T-cell (primary cell): ENCODE results near the gene PCBP4. TPM values are rescaled to one million over a fixed set of nuclear protein-coding genes. Genes with fewer than 3 reads are reported as not detected.
"Not testable (repeated sequence)": the region's sequence is repeated elsewhere in the genome, so short reads cannot be mapped to it uniquely, and the experiment has no call there.

Experiments used
- ATAC-seq, 4 experiments: fragments of 200-7000 bp in 3 of 4; fragments of 150-1000 bp in 1 of 4; cut with Tn5 transposase; replicated peaks in 1 of 4; 1 replicate in 3 of 4; 2 replicates in 1 of 4; pipeline ENCODE4 v1.10.0; 2021; ENCODE audit warnings: moderate library complexity in 3 of 4, mild to moderate bottlenecking in 2 of 4, moderate number of reproducible peaks in 1 of 4
- CTCF ChIA-PET, 2 donors: fragments of 300-600 bp; sonication (Branson Sonifier 250); formaldehyde crosslinking; loops; one replicate each; lab custom pipeline; 2022; ENCODE audit warnings: antibody characterized with exemption in 2 of 2; lab: Charles Lee
- POLR2A ChIA-PET, 2 donors: fragments of 300-600 bp; sonication (Branson Sonifier 250); formaldehyde crosslinking; loops; one replicate each; lab custom pipeline; 2022; ENCODE audit warnings: antibody characterized with exemption in 2 of 2; lab: Charles Lee
- DNase-seq, 35 experiments: peaks; one replicate each; pipeline versions ENCODE4 v3.0.0 to v3.0.0-alpha.2; 2013 to 2023
- H3K27ac ChIP-seq: one replicate; pipeline ENCODE4 v1.5.1; 2013; ENCODE audit warnings: low read length
- H3K27me3 ChIP-seq, 2 experiments: replicated peaks in 1 of 2; 1 replicate in 1 of 2; 2 replicates in 1 of 2; pipeline versions ENCODE4 v1.6.1 to v1.7.0; 2013; ENCODE audit warnings: low read length in 1 of 2, mixed read lengths in 1 of 2; ENCODE audit not compliant: control insufficient read depth in 2 of 2, insufficient read depth in 2 of 2; ENCODE audit errors: extremely low read depth in 1 of 2
- H3K36me3 ChIP-seq, 2 donors: 1 replicate in 1 of 2; 2 replicates in 1 of 2; pipeline versions ENCODE4 v1.6.1 to v1.7.0; 2013; ENCODE audit warnings: low read length in 1 of 2; ENCODE audit not compliant: control insufficient read depth in 2 of 2, insufficient read depth in 1 of 2; ENCODE audit errors: extremely low read depth in 1 of 2
- H3K4me1 ChIP-seq, 2 experiments: 1 replicate in 1 of 2; 2 replicates in 1 of 2; pipeline versions ENCODE4 v1.6.1 to v1.7.0; 2013; ENCODE audit warnings: low read length in 2 of 2, mixed read lengths in 1 of 2; ENCODE audit not compliant: insufficient read depth in 2 of 2, control insufficient read depth in 1 of 2; ENCODE audit errors: extremely low read depth in 1 of 2
- H3K4me3 ChIP-seq, 2 donors: 1 replicate in 1 of 2; 2 replicates in 1 of 2; pipeline versions ENCODE4 v1.5.1 to v1.7.0; 2013; ENCODE audit warnings: mild to moderate bottlenecking in 2 of 2, low read length in 1 of 2, moderate library complexity in 1 of 2; ENCODE audit not compliant: control insufficient read depth in 1 of 2; ENCODE audit errors: extremely low read depth in 1 of 2
- H3K9me3 ChIP-seq: 2 replicates; pipeline ENCODE4 v1.7.0; 2013
- H3K27ac Mint-ChIP-seq, 2 donors: one replicate each; pipeline ENCODE4 v1.8.0; 2020 to 2021; ENCODE audit warnings: mild to moderate bottlenecking in 2 of 2, mixed read lengths in 2 of 2
- H3K27me3 Mint-ChIP-seq, 2 donors: one replicate each; pipeline ENCODE4 v1.8.0; 2021 to 2022; ENCODE audit warnings: mixed read lengths in 2 of 2
- H3K36me3 Mint-ChIP-seq: one replicate; pipeline ENCODE4 v1.8.0; 2021; ENCODE audit warnings: mixed read lengths
- H3K4me1 Mint-ChIP-seq, 3 donors: one replicate each; pipeline ENCODE4 v1.8.0; 2020 to 2022; ENCODE audit warnings: mixed read lengths in 3 of 3, mild to moderate bottlenecking in 1 of 3
- H3K4me3 Mint-ChIP-seq, 3 donors: one replicate each; pipeline ENCODE4 v1.8.0; 2020 to 2022; ENCODE audit warnings: mild to moderate bottlenecking in 3 of 3, mixed read lengths in 3 of 3, moderate library complexity in 3 of 3
- H3K9me3 Mint-ChIP-seq, 3 donors: one replicate each; pipeline ENCODE4 v1.8.0; 2020 to 2022; ENCODE audit warnings: mixed read lengths in 3 of 3
- WGBS: methylation state at CpG from one replicate; pipeline ENCODE4 v1.1.5; 2013; ENCODE audit warnings: missing lambda C conversion rate; ENCODE audit not compliant: insufficient coverage; 5-methylcytosine and 5-hydroxymethylcytosine counted together
- total RNA-seq, 35 experiments: library from RNA in 6 of 35; stranded (reverse) in 6 of 35; fragments of 120-200 nt in 1 of 35; gene quantifications; one replicate each; pipeline versions ENCODE4 v1.2.1 to v1.2.4 and lab custom pipeline; 2013 to 2026

The PCBP4 gene
- total RNA-seq, 5 donors from 2014 or later (not counting 1 experiment from before 2014, with no cell fraction given) = 11.7 to 33.3 (median 26.6) TPM

- Histone ChIP-seq H3K4me1 (peaks cover 15 to 29% of the 10 kb centered on the region in 2 experiments), H3K36me3 (peaks cover 2 to 31% of the 10 kb centered on the region in 2 donors)
- H3K27me3 Mint-ChIP-seq, POLR2A ChIA-PET, DNase-seq, H3K9me3 ChIP-seq, H3K27ac Mint-ChIP-seq, H3K9me3 Mint-ChIP-seq, H3K4me3 Mint-ChIP-seq, ATAC-seq, H3K4me3 ChIP-seq, H3K27ac ChIP-seq, H3K27me3 ChIP-seq: not testable (repeated sequence)
- WGBS = 96% methylated on average over 18 of the region's 38 CpGs
- CTCF ChIA-PET = interaction anchor here in 1 of 2 donors (0.7 kb wide), 1 partner anchor 281 kb away, joined by 3 read pairs; no protein-coding TSS in a partner anchor
- H3K36me3 Mint-ChIP-seq = peaks cover 19% of the 10 kb centered on the region
- peaks cover 33 to 36% (median 35%) of the 10 kb centered on the region in 3 donors for H3K4me1 Mint-ChIP-seq
Observed at GRCh38 chr3:51990501-51990971, 23.3 kb upstream of the PCBP4 start.

GRCh38 chr3:51988286-51989146, 21.3 kb upstream of the PCBP4 start:
- peak overlapping the region; percentile 4 to 65 for H3K27ac Mint-ChIP-seq
- CTCF ChIA-PET = no interaction called here
- Histone ChIP-seq H3K4me3 (no peak overlapping the region), H3K9me3 (no peaks in the 10 kb centered on the region), H3K27ac (no peak overlapping the region), H3K27me3 (no peaks in the 10 kb centered on the region), H3K36me3 (peaks cover 2 to 17% of the 10 kb centered on the region in 2 donors), H3K4me1 (peaks cover 4 to 15% of the 10 kb centered on the region in 2 experiments)
- H3K4me3 Mint-ChIP-seq = no peak overlapping the region
- no peak for DNase-seq
- no peaks in the 10 kb centered on the region for H3K27me3 Mint-ChIP-seq
- H3K4me1 Mint-ChIP-seq = peaks cover 14 to 22% (median 19%) of the 10 kb centered on the region in 3 donors
- H3K36me3 Mint-ChIP-seq = peaks cover 7% of the 10 kb centered on the region
- 79% methylated on average over 15 of the region's 15 CpGs for WGBS
- POLR2A ChIA-PET = no interaction called here
- ATAC-seq = no peak
- no peaks in the 10 kb centered on the region for H3K9me3 Mint-ChIP-seq

GRCh38 chr3:51987568-51987967, 20.3 kb upstream of the PCBP4 start:
- peaks cover 0 to 14% of the 10 kb centered on the region in 2 donors for H3K36me3 ChIP-seq
- Mint-ChIP-seq H3K4me1 (peaks cover 15 to 22% (median 18%) of the 10 kb centered on the region in 3 donors), H3K27me3 (no peaks in the 10 kb centered on the region), H3K9me3 (no peaks in the 10 kb centered on the region), H3K4me3 (no peak overlapping the region), H3K27ac (peak overlapping the region in 1 of 2 donors; percentile 11), H3K36me3 (peaks cover 6% of the 10 kb centered on the region)
- no peaks in the 10 kb centered on the region for H3K9me3 ChIP-seq
- H3K4me3 ChIP-seq = no peak overlapping the region
- no peak overlapping the region for H3K27ac ChIP-seq
- no peaks in the 10 kb centered on the region for H3K27me3 ChIP-seq
- DNase-seq = no peak
- 95% methylated on average over 4 of the region's 7 CpGs for WGBS
- POLR2A ChIA-PET = no interaction called here
- H3K4me1 ChIP-seq = peaks cover under 1 to 15% of the 10 kb centered on the region in 2 experiments
- CTCF ChIA-PET = interaction anchor here in 1 of 2 donors (0.6 kb wide), 1 partner anchor 180 kb away, joined by 3 read pairs; no protein-coding TSS in a partner anchor
- ATAC-seq = no peak

- ATAC-seq = no peak
Observed at GRCh38 chr3:51986010-51986947, 19.0 kb upstream of the PCBP4 start.

GRCh38 chr3:51985063-51985462, 17.8 kb upstream of the PCBP4 start:
- DNase-seq (no peak), ATAC-seq (no peak)
- Histone ChIP-seq H3K27ac (no peak overlapping the region), H3K36me3 (peaks cover 2% of the 10 kb centered on the region in 2 donors), H3K9me3 (no peaks in the 10 kb centered on the region), H3K4me3 (no peak overlapping the region), H3K4me1 (peaks cover 4 to 32% of the 10 kb centered on the region in 2 experiments), H3K27me3 (no peaks in the 10 kb centered on the region)
- Mint-ChIP-seq H3K36me3 (no peaks in the 10 kb centered on the region), H3K27me3 (no peaks in the 10 kb centered on the region), H3K4me3 (peak overlapping the region in 1 of 3 donors; percentile 54), H3K4me1 (peaks cover 24 to 30% (median 25%) of the 10 kb centered on the region in 3 donors), H3K27ac (peak overlapping the region; percentile 70 to 77), H3K9me3 (no peaks in the 10 kb centered on the region)
- ChIA-PET POLR2A (no interaction called here), CTCF (no interaction called here)
- 92% methylated on average over 2 of the region's 6 CpGs for WGBS

More at GRCh38 chr3:51986010-51986947, 19.0 kb upstream of the PCBP4 start:
- Mint-ChIP-seq H3K27me3 (no peaks in the 10 kb centered on the region), H3K27ac (peak overlapping the region; percentile 39 to 43), H3K36me3 (peaks cover 2% of the 10 kb centered on the region), H3K4me3 (no peak overlapping the region), H3K4me1 (peaks cover 19 to 26% (median 23%) of the 10 kb centered on the region in 3 donors), H3K9me3 (no peaks in the 10 kb centered on the region)
- Histone ChIP-seq H3K27me3 (no peaks in the 10 kb centered on the region), H3K4me3 (no peak overlapping the region), H3K4me1 (peaks cover 4 to 26% of the 10 kb centered on the region in 2 experiments), H3K27ac (no peak overlapping the region), H3K36me3 (peaks cover 0 to 1% of the 10 kb centered on the region in 2 donors), H3K9me3 (no peaks in the 10 kb centered on the region)
- no peak for DNase-seq
- WGBS = 92% methylated on average over 6 of the region's 12 CpGs
- POLR2A ChIA-PET = no interaction called here
- CTCF ChIA-PET = no interaction called here

GRCh38 chr3:51984269-51984647, 17.0 kb upstream of the PCBP4 start:
- peak overlapping the region; percentile 85 to 95 (median 89) for H3K4me3 Mint-ChIP-seq
- H3K27ac Mint-ChIP-seq = peak overlapping the region; percentile 70 to 97
- no peaks in the 10 kb centered on the region for H3K27me3 Mint-ChIP-seq
- ATAC-seq (no peak), DNase-seq (no peak)
- ChIA-PET CTCF (interaction anchor here in 1 of 2 donors (0.7 to 1.8 kb wide), 2 partner anchors 11 to 951 kb away, joined by 4 to 16 read pairs; partner anchors contain the start of gene ABHD14B), POLR2A (no interaction called here)
- H3K4me1 ChIP-seq = peaks cover 4 to 32% of the 10 kb centered on the region in 2 experiments
- H3K4me3 ChIP-seq = no peak overlapping the region
- no peaks in the 10 kb centered on the region for H3K9me3 Mint-ChIP-seq
- H3K4me1 Mint-ChIP-seq = peaks cover 24 to 30% (median 25%) of the 10 kb centered on the region in 3 donors
- H3K27ac ChIP-seq = peak overlapping the region; percentile 79
- H3K9me3 ChIP-seq = no peaks in the 10 kb centered on the region
- no peaks in the 10 kb centered on the region for H3K27me3 ChIP-seq
- H3K36me3 Mint-ChIP-seq = no peaks in the 10 kb centered on the region
- H3K36me3 ChIP-seq = peaks cover 2% of the 10 kb centered on the region in 2 donors
